Peyer's patch (tissue), 4 donors: Measurements from ENCODE around the gene TMEM132D.

Experiments used
- CTCF ChIP-seq, 6 experiments: fragments of 450-650 bp in 4 of 6; fragments of 200-600 bp in 2 of 6; sonication (generic) in 1 of 6; IDR thresholded peaks; one replicate each; pipeline ENCODE4 v1.5.1; 2017 to 2019; ENCODE audit warnings: antibody characterized with exemption in 6 of 6, mild to moderate bottlenecking in 3 of 6, moderate library complexity in 1 of 6
- POLR2A ChIP-seq, 2 donors: fragments of 450-650 bp; IDR thresholded peaks; one replicate each; pipeline ENCODE4 v1.5.1; 2017; ENCODE audit warnings: antibody characterized with exemption in 2 of 2, mild to moderate bottlenecking in 2 of 2, moderate library complexity in 2 of 2

- TF ChIP-seq CTCF (IDR thresholded peaks at IDR 0.05) (no peak), POLR2A (IDR thresholded peaks at IDR 0.05) (no peak)
Observed at GRCh38 chr12:129873111-129873832, 30.6 kb downstream of the TMEM132D start.
